Measurements from ENCODE around the gene TKTL2. TPM values are rescaled to one million over a fixed set of nuclear protein-coding genes. Genes with fewer than 3 reads are reported as not detected.
A peak's percentile ranks its signal among the peaks of the same experiment; 100 is the strongest.

TKTL2 gene, protein sequence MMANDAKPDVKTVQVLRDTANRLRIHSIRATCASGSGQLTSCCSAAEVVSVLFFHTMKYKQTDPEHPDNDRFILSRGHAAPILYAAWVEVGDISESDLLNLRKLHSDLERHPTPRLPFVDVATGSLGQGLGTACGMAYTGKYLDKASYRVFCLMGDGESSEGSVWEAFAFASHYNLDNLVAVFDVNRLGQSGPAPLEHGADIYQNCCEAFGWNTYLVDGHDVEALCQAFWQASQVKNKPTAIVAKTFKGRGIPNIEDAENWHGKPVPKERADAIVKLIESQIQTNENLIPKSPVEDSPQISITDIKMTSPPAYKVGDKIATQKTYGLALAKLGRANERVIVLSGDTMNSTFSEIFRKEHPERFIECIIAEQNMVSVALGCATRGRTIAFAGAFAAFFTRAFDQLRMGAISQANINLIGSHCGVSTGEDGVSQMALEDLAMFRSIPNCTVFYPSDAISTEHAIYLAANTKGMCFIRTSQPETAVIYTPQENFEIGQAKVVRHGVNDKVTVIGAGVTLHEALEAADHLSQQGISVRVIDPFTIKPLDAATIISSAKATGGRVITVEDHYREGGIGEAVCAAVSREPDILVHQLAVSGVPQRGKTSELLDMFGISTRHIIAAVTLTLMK
- polyA plus RNA-seq (ENCODE audit: insufficient read depth in 1 of 5, insufficient read length in 5 of 5, low replicate concordance in 1 of 5) = not detected
- long read RNA-seq, donor 1 = 0 reads
- long read RNA-seq, donor 2, partial matches to known transcripts = 25 of 25 reads
- long read RNA-seq, donor 2, other reads (novel, unspliced or antisense) = 0 of 25 reads
- long read RNA-seq, donor 3 = 0 reads
- long read RNA-seq, donor 4 = 0 reads
- long read RNA-seq, donor 5 = 0 reads
- long read RNA-seq, donor 6 = 0 reads
- long read RNA-seq, donor 7 = 0 reads
- long read RNA-seq, donor 8 = 0 reads

DNA sequence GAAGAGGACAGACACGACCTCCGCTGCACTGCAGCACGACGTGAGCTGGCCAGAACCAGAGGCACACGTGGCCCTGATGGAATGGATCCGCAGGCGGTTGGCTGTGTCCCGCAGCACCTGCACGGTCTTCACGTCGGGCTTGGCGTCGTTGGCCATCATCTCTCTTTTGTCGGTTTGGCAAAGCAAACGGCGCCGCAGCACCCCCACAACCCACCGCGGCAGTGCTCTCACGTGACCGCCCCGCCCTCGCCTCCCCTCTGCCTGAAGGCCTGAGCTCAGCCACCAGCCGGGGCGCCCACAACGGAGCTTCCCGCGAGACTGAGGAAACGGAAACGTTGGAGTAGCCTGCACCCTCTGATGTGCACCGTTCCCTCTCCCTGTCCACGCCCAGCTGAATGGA, at the start of gene TKTL2:
Gene TKTL2 (minus strand): TSS at position 179 of the 400 bp plus-strand sequence. CDS start 20 bp downstream, at position 159.
- DNase-seq = no peak

DNA sequence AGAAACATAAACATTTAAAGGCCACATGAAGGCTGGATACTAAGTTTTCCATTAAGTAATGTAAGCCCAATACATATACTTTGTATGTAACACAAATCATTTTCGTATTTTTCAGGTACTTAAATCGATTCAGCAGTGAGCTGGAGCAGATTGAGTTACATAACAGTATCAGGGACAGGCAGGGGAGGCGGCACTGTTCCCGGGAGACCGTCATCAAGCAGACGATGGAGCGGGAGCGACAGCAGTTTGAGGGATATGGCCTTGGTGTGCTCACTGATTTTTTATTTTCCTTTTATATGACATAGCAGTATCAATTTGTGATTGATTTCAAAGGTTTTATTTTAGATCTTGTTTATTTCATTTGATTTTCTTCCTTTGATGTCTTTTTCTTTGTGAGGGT, 41.6 kb upstream of the TKTL2 start:
- DNase-seq = no peak

DNA sequence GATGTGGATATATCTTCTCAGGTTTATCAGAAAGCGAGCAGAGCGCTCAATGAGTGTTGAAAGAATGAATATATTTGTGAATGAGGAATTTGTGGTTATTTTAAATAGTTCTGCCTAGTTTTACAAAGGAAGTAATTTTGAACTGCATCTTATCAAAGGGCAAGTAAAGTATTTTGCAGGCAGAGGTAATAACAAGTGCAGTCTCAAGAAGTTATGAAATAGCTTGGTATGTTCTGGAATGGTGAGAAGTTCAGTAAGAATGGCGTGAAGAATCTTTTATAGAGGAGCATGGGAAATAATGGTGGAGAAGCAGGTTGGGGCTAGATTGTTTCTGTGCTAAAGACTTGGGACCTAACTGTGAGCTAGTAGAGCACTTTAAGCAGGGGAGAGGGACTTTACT, 31.8 kb upstream of the TKTL2 start:
- no peak for DNase-seq

DNA sequence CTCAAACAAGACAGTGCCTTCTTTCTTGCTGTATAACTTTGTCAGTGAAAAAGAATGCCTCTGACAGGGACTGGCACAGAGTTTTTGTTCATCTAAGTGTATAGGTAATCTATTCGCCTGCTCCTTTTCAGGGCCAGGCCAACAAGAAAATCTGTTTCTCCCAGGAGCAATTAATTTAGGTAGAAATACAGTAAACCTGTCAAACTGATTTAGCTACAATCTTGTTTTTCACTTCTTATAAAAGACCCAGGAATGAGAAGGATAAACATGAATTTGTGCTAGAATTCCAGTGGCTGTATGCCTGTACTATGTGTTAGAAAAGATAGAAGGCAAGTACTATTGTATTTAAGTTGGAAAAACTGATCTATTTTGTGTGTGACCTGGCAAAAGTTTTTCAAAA, 27.0 kb upstream of the TKTL2 start:
- DNase-seq = no peak

DNA sequence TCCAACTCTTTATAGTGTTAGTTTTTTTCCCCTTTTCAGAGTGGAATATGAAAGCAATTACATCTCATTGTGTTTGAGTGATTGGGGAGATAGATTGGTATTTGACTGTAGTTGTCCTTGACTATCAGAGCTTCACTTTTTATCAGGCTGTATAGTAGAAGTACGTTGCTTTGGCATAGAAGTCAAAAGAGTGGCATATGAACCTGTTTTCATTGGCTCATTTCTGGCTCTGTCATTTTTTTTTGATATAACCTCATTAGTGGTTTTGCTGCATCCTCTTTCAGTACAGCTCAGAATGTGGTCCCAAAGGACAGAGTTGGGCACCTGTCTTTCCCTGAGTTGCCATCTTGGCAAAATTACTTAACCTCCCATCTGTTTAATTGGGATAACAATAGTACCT, 22.3 kb upstream of the TKTL2 start:
- no peak for DNase-seq

DNA sequence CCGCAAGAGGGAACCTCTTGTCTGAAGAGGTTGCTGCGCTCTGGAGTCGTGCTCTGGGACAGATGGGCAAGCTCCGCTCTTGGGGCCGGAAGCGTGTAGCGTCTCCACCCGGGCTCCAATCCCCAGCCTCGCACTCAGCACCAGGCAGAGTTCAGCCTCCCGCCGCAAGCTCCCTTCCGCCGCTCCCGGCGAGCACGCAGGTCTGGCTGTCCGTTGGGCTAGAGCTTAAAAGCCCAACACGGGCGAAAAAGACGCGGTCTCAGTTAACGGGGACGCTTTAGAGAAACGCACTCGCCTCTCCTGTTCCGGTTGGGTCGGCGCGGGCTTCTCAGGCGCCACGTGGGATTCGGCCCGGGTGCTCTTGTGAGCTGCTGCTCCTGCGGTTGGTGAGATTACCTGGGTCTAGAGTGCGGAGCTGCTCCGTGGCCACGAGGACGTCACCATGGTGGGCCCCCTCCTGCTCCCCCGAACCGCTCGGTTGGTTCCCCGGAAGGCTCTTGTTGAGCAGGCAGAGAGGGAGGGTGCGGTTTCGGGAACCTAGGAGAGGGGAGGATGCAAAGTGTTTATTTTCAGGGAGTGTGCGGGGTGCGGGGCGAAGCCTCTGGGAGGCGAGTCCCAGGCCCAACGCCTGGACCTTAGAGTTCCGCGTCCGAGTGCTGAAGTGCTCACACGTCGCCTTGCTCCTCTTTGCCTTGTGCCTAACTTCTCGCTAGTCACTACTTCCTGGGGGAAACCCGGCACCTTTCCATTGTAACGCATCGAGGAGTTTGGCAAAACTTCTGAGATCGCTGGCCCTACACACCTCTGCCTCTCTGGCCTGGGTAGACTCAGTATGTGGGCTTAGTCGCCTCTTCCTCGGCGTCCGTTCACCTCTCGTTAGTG, 21.0 kb upstream of the TKTL2 start, which contains the start of gene TMA16:
Gene TMA16 (plus strand): TSS at position 331 of the 882 bp plus-strand sequence. CDS start 112 bp downstream, at position 443.
- peak; percentile 85 to 86 for DNase-seq

DNA sequence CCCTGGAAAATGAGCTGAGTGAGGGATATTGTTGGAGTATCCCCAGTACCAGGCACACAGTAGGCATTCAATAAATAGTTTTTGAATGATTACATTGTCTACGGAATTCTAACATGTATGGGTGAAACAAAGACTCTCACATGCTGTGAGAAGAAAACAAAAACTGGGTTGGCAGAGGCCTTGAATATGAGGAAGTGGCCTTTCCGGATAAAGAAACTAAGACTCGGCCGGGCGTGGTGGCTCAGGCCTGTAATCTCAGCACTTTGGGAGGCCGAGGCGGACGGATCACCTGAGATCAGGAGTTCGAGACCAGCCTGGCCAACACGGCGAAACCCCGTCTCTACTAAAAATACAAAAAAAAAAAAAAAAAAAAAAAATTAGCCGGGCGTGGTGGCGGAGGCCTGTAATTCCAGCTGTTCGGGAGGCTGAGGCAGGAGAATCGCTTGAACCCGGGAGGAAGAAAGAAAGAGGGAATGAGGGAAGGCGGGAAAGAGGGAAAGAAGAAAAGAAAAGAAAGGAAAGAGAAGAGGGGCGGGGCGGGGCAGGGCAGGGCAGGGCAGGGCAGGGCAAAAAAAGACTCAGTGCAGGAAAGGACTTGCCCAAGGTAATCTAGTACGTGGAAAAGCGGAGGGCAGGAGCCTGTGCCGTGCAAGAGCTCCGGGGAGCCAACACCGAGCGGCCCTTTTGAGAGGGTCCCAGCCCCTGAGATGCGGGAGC, 20.2 kb upstream of the TKTL2 start:
- no peak for DNase-seq

DNA sequence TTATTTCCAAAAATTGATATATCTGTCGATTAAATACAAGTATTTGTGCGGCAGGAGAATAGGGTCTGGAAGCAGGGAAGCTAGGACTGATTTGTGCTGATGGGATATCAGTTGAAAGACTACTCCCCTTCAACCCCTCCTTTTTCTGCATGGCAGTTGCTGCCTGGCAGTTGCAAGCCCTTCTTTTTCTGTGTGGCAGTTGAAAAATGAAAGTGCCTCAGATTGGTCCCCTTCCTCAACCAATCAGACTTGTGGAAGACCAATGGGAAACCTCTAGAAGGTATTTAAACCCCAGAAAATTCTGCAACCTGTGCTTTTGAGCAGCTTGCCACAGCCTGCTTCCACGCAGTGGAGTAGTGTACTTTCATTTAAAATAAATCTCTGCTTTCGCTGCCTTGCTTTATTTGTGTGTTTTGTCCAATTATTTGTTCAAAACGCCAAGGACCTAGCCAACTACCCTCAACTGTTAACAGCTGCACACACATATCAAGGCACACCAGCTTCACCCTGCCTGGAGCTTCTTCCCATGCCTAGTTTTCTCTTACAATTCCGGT, 19.5 kb upstream of the TKTL2 start:
- DNase-seq = no peak

DNA sequence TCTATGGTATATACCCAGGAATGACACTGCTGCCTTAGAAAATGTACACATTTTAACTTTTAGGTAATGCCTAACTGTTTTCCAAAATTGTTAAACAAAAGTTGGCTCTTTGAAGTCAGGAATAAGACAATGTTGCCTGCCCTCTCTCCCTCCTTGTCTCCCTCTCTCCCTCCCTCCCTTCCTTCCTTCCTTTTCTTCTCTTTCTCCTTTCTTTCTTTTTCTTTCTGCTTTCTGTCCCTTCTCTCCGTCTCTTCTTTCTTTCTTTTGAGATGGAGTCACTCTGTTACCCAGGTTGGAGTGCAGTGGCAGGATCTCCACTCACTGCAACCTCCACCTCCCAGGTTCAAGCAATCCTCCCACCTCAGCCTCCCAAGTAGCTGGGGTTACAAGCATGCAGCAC, 16.4 kb upstream of the TKTL2 start:
- no peak for DNase-seq

DNA sequence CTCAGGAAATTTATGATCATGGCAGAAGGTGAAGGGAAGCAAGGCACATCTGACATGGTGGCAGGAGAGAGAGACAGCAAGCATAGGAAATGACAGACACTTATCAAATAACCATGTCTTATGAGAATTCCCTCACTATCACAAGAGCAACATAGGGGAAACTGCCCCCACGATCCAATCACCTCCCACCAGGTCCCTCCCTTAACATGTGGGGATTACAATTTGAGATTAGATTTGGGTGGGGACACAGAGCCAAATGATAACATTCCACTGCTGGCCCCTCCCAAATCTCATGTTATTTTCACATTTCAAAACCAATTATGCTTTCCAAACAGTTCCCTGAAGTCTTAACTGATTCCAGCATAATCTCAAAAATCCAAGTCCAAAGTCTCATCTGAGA, 12.8 kb upstream of the TKTL2 start:
- no peak for DNase-seq

DNA sequence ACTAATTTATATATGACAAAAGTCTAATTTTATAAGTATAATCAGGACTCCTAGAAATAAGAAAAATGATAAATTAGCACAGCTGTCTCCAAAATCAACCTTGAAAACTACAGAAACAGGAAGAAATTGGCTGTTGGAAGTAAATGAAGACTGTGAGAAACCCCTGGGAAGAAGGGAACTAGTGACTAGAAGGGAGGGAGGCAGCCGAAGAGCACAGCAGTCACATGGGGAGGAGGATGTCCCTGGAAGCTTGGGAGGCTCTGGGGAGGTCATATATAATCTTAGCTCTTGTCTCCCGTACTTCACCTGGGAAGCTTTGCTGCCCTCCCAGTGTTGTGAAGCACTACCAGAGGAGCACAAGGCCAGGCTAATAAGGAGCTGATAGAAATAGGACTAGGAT, 12.0 kb upstream of the TKTL2 start:
- no peak for DNase-seq

DNA sequence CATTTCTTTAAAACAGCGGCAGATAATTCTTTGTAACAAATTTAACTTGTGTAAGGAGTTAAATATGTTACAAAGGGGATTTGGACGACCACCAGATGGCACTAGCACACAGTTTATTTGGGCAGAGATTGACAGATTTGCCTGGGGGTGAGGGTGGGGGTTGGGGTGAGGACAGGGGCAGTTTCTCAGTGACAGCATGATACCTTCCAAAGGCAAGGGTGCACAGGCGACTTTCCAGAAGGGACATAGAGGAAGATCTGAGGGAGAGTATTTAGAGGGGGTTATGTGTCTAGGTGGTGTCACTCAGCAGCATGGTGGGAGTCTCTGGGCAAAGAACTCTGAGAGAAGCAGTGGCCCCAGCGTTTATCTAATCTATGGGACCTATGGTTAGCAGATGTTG, 11.4 kb upstream of the TKTL2 start:
- DNase-seq = peak in 1 of 2 donors; percentile 24

DNA sequence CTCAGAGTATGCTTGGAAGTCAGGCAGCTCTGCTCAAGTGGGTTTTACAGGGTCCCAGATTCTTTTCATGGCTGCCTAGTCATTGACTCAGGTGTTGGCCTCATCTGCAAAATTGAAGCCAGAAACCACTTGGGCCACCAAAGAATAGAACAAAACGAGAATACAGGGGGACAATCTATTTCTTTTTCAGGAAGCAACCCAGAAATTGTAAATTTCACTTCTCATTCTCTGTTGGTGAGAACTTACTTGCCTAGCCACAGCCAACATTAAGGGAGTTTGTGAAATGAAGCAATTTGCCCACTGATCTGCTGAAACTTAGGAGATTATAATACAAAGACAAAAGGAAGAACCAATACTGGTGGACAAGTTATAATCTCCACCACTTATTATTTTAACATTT, 8.6 kb upstream of the TKTL2 start:
- no peak for DNase-seq

DNA sequence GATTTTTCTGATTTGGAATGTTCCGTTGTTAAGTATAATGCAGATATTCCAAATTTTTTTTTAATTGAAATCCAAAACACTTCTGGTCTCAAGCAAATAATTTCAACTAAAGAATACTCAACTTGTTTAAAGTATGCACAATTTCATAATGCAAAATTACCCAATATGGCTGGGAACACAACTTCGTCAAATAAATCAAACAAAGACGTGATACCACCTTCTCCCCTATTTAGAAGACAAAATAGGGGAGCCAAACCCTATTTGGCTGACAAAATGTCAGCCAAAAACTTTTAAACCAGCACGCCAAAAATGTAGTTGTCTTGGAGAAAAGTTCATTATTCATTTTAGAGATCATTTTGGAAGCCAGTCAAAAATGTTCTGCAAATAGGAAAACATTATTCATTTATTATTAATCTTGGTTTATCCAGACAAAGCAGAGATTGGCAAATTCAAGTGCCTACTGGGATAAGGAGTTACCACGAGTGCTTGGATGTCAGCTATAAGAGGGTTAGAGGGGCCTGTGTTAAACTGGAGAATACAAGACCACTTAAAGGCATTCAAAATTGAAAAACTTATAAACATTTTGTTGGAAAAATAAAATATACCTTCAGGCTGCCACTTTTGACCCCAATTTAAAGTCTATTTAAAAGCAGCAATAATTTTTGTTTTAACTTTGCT, 3.3 kb upstream of the TKTL2 start:
- no peak for DNase-seq

DNA sequence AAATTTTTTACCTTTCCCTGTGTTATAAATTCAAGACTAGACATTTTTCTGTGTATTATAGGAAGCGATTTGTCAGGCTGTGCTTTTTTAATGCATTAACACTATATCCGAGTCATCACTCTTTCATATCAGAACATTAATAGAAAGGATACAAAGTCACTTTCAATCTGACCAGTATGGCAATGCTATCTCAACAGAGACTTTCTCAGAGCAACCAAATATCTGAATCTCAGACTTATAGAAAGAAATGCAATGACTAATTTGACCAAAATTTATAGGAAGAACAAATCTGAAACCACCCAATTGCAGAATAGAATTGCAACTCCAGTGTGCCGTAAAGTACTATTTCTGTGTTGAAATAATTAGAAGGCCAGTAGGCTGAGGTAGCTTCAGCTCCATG, 473 bp upstream of the TKTL2 start:
- DNase-seq = no peak

DNA sequence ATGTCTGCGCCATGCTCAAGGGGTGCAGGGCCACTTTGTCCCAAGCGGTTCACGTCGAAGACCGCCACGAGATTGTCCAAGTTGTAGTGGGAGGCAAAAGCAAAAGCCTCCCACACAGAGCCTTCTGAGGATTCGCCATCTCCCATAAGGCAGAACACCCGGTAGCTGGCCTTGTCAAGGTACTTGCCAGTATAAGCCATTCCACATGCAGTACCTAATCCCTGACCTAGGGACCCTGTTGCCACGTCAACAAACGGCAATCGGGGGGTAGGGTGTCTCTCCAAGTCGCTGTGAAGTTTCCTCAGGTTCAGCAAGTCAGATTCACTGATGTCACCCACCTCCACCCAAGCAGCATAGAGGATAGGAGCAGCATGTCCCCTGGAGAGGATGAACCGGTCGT, 424 bp downstream of the TKTL2 start:
- no peak for DNase-seq

DNA sequence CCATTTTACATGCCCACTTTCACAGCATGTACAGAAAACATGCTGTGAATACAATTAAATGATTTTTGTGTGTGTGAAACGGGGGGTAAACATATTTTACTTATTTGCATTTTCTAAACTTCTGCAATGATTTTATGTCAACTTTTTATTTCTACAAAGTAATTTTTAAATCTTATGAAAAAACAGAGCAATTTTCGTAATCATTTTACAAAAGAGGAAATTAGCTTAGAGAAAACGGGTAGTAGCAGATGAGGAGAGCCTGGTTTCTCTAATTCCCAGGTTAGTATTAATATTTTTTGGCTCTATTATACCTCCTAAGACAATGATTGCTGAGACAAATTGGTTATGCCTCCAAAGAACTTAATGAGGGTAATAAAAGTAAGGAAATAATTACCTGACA, 3.2 kb downstream of the TKTL2 start:
- no peak for DNase-seq

DNA sequence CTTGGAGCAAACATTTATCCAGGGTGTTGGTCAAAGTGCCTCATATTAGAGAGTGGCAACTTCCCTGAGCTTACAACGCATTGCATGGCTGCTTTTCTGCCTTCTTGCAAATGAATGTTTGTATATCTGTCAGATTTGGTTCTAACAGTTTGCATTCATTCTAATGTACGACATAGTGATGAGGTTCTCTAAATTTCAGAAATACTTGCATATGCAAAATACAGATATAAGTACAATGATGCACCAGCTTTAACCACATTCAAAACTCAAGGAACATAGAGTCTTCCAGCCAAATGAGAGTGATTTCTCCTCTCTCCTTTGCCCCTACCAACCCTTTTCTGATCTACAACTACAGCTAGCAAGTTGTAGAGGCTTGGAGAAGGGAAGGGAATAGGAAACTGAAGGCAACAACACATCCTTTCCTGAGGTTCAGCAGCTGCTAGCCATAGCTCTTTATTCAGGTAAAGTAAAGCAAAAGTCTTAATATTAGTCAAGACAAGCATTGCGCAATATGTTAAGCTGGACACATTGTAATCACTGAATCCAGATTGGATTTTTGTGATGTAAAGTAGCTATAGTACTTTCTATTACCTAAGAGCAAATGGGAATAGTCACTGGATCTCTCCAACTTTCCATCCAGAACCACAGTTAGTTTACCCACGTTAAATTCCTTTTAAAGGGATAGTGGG, 6.3 kb downstream of the TKTL2 start:
- no peak for DNase-seq

DNA sequence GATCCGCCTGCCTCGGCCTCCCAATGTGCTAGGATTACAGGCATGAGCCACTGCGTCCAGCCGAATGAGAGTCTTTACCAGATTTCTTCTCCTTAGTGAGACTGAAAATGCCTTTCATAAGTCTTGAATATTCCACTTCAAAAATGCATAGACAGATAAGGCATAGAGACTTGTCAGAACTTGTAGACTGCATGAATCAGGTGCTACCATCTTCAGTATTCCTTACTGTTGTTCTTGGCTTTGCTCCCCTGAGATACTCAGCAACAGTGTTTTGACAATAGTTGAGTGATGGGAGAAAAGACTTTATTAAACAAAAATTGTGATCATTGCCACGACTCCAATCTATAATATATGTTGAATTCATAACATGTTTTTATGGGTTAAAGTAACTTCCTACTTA, 11.0 kb downstream of the TKTL2 start:
- DNase-seq = no peak
